GM13977 (cell line): ENCODE results near the gene GNPTG.
"Not testable (repeated sequence)": the region's sequence is repeated elsewhere in the genome, so short reads cannot be mapped to it uniquely, and the experiment has no call there.

Experiments
- DNase-seq: peaks from one replicate; pipeline ENCODE4 v3.0.0; 2012; ENCODE audit warnings: low spot score
- CTCF ChIP-seq: IDR thresholded peaks from 2 replicates; pipeline ENCODE4 v1.5.1; 2012; ENCODE audit warnings: mild to moderate bottlenecking, control low read depth; ENCODE audit not compliant: insufficient read depth; ENCODE audit errors: extremely low read depth, missing control alignments
- in situ Hi-C: fragments of 300-500 bp; cut with MboI; formaldehyde crosslinking; loops from one replicate; pipeline ENCODE4 v1.12.0; 2022; ENCODE audit warnings: low sequenced_read_pairs, low pct_unique_long_range_greater_than_20kb, mixed read lengths, inconsistent platforms; ENCODE audit not compliant: unreplicated experiment

Gene GNPTG

DNA sequence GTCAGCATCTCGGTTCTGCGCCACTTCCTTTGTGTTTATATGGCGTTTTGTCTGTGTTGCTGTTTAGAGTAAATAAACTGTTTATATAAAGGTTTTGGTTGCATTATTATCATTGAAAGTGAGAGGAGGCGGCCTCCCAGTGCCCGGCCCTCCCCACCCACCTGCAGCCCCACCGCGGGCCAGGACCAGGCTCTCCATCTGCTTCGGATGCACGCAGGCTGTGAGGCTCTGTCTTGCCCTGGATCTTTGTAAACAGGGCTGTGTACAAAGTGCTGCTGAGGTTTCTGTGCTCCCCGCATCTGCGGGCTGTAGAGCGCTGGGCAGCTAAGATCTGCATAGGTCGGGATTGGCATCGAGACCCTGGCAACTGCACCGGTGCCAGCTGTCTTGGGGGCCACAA lies 26.5 kb upstream of the GNPTG start:
- DNase-seq, result no peak
- in situ Hi-C loops, result no loop called here
- TF ChIP-seq CTCF, result no peak

DNA sequence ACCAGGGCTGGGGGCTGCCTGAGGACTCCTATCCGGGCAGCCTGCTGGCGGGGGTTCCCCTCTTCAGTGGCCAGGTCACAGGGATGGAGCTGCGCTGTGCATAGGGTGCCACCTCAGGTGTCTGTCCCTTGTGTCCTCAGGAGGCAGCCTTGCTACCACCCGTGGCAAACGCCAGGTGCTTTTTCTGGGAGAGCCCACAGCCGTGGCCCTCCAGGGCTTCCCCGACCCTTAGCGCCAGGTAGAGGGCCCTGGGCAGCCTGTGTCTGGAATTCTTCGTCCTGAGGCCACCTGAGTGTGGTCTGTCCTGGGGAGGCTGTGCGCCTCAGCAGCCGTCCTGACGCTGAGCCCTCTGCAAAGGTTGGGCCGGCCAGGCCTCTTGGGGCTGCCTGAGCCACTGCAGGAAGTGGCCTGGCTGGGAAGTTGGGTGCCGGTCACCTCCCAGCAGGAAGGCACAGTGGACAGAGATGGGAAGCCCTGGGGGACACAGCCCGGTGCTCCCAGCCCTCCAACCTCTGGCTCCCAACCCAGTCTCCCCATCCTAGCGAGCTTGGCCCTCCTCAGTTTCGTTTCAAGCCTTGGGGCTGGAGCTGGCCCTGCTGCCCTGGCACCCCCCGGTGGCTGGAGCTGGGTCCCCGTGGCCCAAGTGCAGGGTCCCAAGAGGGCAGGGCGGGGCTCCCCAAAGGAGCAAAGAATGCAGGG lies 25.9 kb upstream of the GNPTG start:
- no peak for DNase-seq
- TF ChIP-seq CTCF, result no peak

GRCh38 chr16:1326391-1326790 lies 25.3 kb upstream of the GNPTG start:
- in situ Hi-C loops, result no loop called here
- DNase-seq, result no peak

More for the DNA sequence above, 25.9 kb upstream of the GNPTG start:
- in situ Hi-C loops, result no loop called here

DNA sequence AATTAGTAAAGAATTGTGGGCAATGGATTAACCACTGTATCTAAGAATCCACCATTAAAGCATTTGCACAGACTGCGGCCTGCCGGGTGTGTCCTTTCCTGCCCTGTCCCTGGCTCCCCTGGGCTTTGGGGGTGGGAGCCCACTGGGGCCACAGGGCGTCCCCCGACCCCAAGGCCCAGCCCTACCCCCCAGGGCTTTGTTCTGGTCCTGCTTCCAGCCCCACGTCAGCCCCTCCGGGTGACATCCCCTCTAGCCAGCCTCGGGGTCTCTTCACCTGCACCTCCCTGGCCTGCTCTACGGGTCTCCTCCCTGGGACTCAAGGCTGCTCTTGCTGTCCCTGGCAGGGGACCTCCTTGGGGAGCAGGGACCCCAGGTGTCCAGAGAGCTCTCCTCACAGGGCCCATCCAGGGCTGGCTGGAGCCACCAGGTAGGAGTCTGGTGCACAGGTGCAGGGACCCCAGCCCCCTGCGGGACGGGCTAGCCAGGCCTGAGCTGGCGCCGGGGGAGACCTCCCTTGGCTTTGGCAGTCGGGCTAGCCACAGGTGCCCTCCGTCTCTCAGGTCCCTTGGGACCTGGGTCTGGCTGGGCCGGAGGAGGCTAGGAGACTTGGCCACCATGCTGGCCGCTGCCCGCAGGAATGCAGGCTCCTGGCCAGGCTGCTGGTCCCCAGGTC lies 24.6 kb upstream of the GNPTG start:
- in situ Hi-C loops, result no loop called here

More at GRCh38 chr16:1326391-1326790, 25.3 kb upstream of the GNPTG start:
- no peak for TF ChIP-seq CTCF

GRCh38 chr16:1327619-1327947 lies 24.1 kb upstream of the GNPTG start:
- in situ Hi-C loops, result no loop called here
- no peak for TF ChIP-seq CTCF
- no peak for DNase-seq

More for the DNA sequence above, 24.6 kb upstream of the GNPTG start:
- no peak for TF ChIP-seq CTCF
- no peak for DNase-seq

- DNase-seq, in situ Hi-C loops: not testable (repeated sequence)
These were observed 23.6 kb upstream of the GNPTG start for GRCh38 chr16:1328136-1328535.

- in situ Hi-C loops, DNase-seq: not testable (repeated sequence)
These were observed 22.8 kb upstream of the GNPTG start for GRCh38 chr16:1328961-1329360.
